Measurements from ENCODE around the gene PRAMEF17.
"Not testable (repeated sequence)": the region's sequence is repeated elsewhere in the genome, so short reads cannot be mapped to it uniquely, and the experiment has no call there.

GRCh38 chr1:13354475-13354874 lies 35.0 kb upstream of the PRAMEF17 start:
- TF ChIP-seq POLR2A, CTCF, EP300 (IDR thresholded peaks at IDR 0.05): not testable (repeated sequence)

Data from tibial nerve (tissue), 4 donors.